ENCODE measurements around the gene ABCG5.
A peak's percentile ranks its signal among the peaks of the same experiment; 100 is the strongest.

The ABCG5 gene

DNA sequence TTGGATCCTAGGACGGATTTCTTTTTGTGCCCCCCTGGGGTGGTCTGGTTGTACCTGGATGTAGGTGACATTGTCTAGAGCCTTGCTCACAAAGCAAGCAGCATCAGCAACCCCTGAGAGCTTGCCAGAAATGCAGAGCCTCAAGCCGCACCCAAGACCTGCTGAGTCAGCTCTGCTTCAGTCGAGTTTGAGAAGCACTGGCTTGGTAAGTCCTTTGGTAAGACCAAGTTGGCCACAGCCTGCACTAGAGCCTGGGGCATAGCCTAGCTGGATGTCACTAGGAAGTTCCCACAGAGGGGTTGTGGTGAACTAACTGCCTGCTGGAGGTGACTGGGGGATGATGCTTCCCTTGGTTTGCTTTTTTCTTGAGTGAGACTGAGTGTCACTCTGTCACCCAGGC lies 6.2 kb downstream of the ABCG5 start:
- no peak overlapping the region for H3K4me2 ChIP-seq (ENCODE audit: low read length)
- no peaks in the 10 kb centered on the region for H3K27me3 ChIP-seq (ENCODE audit: control insufficient read depth, insufficient read depth, low read length)
- H3K4me3 ChIP-seq (ENCODE audit: low read depth, low read length) = no peak overlapping the region
- no peaks in the 10 kb centered on the region for H3K9me3 ChIP-seq (ENCODE audit: control insufficient read depth, low read length)
- no peak overlapping the region for H3K9ac ChIP-seq
- TF ChIP-seq, protein P1, sequence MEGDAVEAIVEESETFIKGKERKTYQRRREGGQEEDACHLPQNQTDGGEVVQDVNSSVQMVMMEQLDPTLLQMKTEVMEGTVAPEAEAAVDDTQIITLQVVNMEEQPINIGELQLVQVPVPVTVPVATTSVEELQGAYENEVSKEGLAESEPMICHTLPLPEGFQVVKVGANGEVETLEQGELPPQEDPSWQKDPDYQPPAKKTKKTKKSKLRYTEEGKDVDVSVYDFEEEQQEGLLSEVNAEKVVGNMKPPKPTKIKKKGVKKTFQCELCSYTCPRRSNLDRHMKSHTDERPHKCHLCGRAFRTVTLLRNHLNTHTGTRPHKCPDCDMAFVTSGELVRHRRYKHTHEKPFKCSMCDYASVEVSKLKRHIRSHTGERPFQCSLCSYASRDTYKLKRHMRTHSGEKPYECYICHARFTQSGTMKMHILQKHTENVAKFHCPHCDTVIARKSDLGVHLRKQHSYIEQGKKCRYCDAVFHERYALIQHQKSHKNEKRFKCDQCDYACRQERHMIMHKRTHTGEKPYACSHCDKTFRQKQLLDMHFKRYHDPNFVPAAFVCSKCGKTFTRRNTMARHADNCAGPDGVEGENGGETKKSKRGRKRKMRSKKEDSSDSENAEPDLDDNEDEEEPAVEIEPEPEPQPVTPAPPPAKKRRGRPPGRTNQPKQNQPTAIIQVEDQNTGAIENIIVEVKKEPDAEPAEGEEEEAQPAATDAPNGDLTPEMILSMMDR (IDR thresholded peaks at IDR 0.05) = no peak
- no peak overlapping the region for H3K27ac ChIP-seq
- H2AFZ ChIP-seq = no peak overlapping the region
- H3K4me1 ChIP-seq = no peaks in the 10 kb centered on the region
- no peaks in the 10 kb centered on the region for H3K79me2 ChIP-seq
- no peaks in the 10 kb centered on the region for H3K36me3 ChIP-seq (ENCODE audit: control insufficient read depth, insufficient read depth, low read length)

DNA sequence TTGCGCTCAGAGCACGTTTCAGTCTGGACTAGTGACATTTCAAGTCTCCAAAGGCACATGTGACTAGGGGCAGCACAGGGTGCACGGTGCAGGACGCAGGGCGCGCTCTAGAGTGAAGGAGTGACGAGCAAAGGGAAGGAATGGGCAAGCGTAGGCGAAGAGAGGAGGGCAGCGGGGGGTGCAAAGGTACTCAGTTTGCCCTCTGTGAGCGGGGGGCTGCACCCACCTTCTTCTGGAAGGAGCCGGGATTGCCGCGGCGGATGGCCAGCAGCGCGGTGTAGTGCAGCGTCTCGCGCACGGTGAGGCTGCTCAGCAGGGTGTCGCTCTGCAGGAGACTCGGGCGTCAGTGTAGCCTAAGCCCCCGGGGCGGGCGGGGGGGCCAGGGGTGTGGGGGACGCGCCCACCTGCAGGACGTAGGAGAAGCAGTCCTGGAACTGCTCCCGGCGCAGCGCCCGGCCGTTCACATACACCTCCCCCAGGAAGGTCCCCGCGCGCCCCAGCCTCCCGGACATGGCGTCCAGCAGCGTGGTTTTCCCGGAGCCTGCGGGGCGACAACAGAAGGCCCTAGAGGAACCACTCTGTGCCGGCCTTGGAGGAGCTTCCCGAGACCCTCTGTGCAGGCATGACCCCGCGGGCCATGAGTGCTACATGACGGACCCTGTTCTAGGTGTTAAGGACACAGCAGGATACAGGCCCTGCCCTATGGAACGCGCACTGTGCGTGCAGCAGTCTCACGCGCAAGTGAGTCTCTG lies 6.9 kb downstream of the ABCG5 start:
- Histone ChIP-seq H3K4me1 (no peaks in the 10 kb centered on the region), H3K79me2 (no peaks in the 10 kb centered on the region), H3K27me3 (ENCODE audit: control insufficient read depth, insufficient read depth, low read length) (no peaks in the 10 kb centered on the region), H3K9ac (no peak overlapping the region), H3K9me3 (ENCODE audit: control insufficient read depth, low read length) (no peaks in the 10 kb centered on the region), H3K36me3 (ENCODE audit: control insufficient read depth, insufficient read depth, low read length) (no peaks in the 10 kb centered on the region), H3K4me3 (ENCODE audit: low read depth, low read length) (no peak overlapping the region), H3K4me2 (ENCODE audit: low read length) (peak overlapping the region; percentile 43), H2AFZ (peak overlapping the region; percentile 46), H3K27ac (no peak overlapping the region)
- TF ChIP-seq, protein P1 (IDR thresholded peaks at IDR 0.05) = no peak

DNA sequence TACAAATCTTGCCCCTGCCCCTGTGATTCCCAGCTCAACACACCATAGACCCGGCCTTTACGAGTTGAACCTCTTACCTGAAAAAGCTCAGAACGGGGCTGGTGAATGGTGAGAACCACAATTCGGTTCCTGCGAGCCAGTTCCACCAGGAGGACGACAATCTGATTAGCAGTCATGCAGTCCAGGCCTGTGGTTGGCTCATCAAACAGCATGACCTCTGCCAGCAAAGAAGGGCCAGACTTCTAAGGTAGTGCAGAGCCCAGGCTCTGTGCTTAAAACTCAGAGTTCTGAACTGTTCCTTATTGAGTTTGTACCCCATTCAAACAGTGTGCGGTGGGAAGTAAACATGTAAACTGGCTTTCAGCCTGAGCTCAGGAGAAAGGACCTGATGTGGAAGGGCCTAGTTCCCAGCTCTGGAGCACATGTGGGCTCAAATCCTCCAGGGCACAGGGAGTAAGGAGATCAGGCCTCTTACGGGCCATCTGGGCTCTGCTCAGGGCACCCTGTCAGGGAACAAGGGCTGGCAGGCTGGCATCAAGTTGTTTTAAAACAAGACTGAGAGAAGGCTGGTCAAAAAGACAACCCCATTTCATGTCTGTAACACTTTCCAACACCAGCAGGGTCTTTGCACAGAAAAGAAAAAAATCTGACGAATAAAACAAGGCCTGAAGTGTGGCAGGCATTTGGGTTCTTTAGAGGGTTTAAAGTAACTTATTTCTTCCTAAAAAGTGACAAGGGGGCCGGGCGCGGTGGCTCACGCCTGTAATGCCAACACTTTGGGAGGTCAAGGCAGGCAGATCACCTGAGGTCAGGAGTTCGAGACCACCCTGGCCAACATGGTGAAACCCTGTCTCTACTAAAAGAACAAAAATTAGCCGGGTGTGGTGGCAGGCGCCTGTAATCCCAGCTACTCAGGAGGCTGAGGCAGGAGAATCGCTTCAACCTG lies 12.1 kb downstream of the ABCG5 start:
- no peak overlapping the region for H3K27ac ChIP-seq
- H3K9me3 ChIP-seq (ENCODE audit: control insufficient read depth, low read length) = no peaks in the 10 kb centered on the region
- no peak overlapping the region for H3K9ac ChIP-seq
- H2AFZ ChIP-seq = no peak overlapping the region
- peaks cover 4% of the 10 kb centered on the region for H3K4me1 ChIP-seq
- H3K36me3 ChIP-seq (ENCODE audit: control insufficient read depth, insufficient read depth, low read length) = no peaks in the 10 kb centered on the region
- H3K79me2 ChIP-seq = no peaks in the 10 kb centered on the region
- no peak overlapping the region for H3K4me3 ChIP-seq (ENCODE audit: low read depth, low read length)
- H3K4me2 ChIP-seq (ENCODE audit: low read length) = no peak overlapping the region
- no peaks in the 10 kb centered on the region for H3K27me3 ChIP-seq (ENCODE audit: control insufficient read depth, insufficient read depth, low read length)
- TF ChIP-seq, protein P1 (IDR thresholded peaks at IDR 0.05) = no peak

DNA sequence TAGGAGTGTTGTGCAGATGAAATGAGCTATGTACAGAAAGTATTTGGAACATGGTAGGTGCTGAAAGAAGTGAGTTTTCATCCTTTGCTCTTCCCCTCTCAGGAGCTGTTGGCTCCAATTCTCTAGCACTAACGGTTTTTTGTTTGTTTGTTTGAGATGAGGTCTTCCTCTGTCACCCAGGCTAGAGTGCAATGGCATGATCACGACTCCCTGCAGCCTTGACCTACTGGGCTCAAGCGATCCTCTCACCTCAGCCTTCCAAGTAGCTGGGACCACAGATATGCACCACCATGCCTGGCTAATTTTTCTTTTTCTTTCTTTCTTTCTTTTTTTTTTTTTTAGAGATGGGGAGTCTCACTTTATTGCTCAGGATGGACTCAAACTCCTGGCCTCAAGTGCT lies 12.8 kb downstream of the ABCG5 start:
- Histone ChIP-seq H2AFZ (no peak overlapping the region), H3K9me3 (ENCODE audit: control insufficient read depth, low read length) (no peaks in the 10 kb centered on the region), H3K27me3 (ENCODE audit: control insufficient read depth, insufficient read depth, low read length) (no peaks in the 10 kb centered on the region), H3K4me3 (ENCODE audit: low read depth, low read length) (no peak overlapping the region), H3K79me2 (no peaks in the 10 kb centered on the region), H3K4me1 (peaks cover 4% of the 10 kb centered on the region), H3K9ac (no peak overlapping the region), H3K36me3 (ENCODE audit: control insufficient read depth, insufficient read depth, low read length) (no peaks in the 10 kb centered on the region), H3K27ac (no peak overlapping the region), H3K4me2 (ENCODE audit: low read length) (no peak overlapping the region)
- TF ChIP-seq, protein P1 (IDR thresholded peaks at IDR 0.05) = no peak

Measured in parathyroid adenoma (tissue), 2 donors.